GM21786 (cell line): ENCODE results near the gene PPP5C.
"Not testable (repeated sequence)": the region's sequence is repeated elsewhere in the genome, so short reads cannot be mapped to it uniquely, and the experiment has no call there.

Experiments
- ATAC-seq: cut with Tn5 transposase; IDR thresholded peaks from one replicate; pipeline ENCODE4 v1.9.1; 2021; ENCODE audit not compliant: unreplicated experiment

PPP5C gene

DNA sequence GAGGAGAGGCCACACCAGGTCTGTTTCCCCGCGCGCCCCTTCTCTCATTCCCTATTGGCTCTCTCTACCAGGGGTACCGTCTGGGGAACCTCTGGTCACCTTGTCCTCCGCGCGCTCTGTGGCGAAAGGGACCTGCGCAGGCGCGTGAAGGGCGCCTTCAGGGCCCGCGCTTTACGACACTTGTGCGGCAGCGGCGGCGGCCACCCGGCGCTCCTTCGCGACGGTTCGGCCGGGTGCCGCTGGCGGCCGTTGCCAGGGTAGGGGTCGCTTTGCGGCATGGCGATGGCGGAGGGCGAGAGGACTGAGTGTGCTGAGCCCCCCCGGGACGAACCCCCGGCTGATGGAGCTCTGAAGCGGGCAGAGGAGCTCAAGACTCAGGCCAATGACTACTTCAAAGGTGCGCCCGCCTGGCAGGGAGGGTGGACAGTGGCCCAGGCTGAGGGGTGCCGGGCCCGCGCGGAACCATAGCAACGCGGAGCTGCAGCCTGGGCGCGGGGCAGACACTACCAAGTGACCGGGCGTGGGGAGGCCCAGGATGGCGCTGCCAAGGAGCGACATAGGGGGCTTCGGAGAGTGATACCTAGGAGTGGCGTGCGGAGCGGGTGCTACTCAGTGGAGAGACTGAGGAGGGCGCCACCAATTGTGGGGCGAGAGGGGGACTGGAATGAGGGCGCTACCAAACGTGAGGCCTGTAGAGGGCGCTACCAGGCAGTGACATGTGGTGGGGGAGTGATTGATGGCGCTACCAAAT, at the start of gene PPP5C:
Gene PPP5C, plus strand, starts transcription at position 267 of the 751 bp plus-strand sequence. Its CDS starts 10 bp downstream, at position 277.
- peak; percentile 40 for ATAC-seq

DNA sequence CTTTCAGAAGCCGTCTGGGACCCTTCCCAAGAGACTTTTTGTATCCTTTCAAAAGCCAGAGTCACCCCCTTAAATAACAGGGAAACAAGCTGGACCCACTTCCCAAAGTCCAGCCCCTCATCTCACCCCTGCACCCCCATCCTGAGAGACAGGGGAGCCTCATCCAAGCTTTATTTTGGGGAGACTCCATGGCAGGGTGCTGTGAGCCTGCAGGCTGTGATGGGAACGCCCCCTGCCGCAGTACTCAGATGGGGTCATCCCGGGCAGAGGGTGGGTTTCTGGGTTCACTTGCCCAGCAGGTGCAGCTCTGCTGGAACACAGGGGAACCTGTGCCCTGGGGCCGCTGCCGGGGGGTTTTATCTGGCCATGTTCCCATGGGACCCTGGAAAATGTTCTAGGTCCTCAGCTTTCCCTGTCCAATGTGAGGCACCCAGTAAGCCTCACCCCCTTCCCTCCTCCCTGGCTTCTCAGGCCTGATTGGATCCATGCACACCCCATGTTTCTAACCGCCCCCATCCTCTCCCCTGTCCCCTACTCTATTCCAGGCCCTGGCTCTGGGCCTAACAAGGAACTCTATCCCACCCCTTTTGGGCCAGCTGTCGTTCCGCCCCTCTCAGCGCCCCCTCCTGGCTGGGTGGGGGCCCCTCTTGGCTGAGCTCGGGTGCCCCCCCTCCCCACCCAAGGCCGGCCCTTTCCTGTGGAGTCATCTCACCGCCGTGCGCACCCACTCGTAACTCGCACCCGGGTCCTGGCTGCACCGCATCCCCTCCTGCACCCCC, 49.0 kb upstream of the PPP5C start:
- no peak for ATAC-seq

GRCh38 chr19:46298479-46299003, 48.3 kb upstream of the PPP5C start:
- ATAC-seq, result no peak

DNA sequence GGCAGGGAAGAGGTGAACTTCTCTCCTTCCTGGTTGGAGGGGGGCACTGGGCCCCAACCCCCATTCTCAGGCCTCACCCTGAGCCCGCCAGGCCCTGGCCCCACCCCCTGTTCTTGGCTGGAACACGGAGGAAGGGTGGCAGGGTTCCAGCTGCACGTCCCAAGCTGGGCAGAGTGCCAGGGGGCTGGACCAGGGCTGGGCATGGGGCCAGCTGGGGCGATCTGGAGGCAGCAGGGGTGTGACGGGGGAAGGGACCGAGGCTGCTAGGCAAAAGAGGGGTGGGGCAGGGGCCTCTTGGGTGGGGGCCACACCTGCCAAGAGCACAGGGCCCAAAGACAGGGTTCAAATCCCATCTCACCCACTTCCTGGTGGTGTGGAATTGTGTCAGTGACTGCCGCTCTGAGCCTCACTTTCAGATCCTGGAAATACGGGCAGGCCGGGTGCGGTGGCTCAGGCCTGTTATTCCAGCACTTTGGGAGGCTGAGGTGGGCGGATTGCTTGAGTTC, 47.8 kb upstream of the PPP5C start:
- no peak for ATAC-seq

GRCh38 chr19:46299695-46300094, 47.2 kb upstream of the PPP5C start:
- ATAC-seq, result no peak

DNA sequence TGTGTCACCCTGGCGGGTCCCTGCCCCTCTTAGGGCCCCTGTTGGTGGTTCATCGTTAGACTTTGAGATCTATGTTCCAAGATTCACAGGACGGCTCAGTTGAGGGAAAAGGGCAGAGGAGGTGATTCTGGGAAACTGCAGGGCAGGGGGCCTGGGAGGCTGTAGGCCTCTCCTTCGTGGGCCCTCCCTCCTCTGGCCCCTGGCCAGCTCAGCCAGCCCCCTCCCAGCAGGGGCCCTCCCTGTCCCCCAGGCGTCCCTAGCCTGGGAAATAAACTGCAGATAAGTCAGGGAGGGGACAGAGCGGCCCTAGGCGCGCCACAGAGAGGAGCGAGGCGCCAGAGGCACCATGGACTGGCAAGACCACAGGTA, 43.6 kb upstream of the PPP5C start:
- no peak for ATAC-seq

GRCh38 chr19:46303691-46304397, 43.0 kb upstream of the PPP5C start:
- no peak for ATAC-seq

DNA sequence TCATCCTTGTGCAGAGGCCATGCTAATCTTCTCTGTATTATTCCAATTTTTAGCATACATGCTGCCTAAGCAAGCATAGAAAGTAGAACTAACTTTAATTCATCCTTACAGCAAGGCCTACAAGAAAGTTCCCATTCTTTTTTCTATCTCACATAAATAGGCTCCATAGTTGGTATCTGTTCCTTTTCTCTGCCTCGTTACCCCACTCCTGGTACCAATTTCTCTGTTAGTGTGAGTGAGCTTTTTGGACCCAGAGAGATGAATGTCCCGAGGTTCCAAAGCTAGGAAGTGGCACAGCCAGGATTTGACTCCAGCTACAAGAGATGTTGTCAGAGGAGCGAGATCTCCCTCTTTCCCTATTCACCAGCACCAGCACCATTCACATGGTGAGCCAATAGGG, 40.4 kb upstream of the PPP5C start:
- ATAC-seq, result no peak

- ATAC-seq, result no peak
These were observed 38.4 kb upstream of the PPP5C start for GRCh38 chr19:46308510-46308909.

DNA sequence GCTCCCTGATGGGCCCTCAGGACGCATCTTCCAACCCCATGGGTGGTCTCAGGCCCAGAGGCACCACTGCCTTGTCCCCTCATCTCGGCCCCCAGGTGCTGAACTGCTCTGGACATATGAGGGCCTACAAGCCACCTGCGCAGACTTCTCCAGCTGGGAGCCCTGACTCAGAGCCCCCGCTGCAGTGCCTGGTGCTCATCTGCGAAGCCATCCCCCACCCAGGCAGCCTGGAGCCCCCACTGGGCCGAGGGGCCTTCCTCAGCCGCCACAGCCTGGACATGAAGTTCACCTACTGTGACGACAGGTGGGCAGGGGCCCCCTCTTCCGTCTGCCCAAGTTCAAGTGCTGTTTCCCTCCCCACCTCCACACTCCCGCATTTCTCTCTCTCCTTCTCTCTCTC, 37.8 kb upstream of the PPP5C start:
- ATAC-seq, result no peak

- ATAC-seq, result no peak
These were observed 35.4 kb upstream of the PPP5C start for GRCh38 chr19:46311444-46311843.

GRCh38 chr19:46313540-46314469, 33.1 kb upstream of the PPP5C start:
- ATAC-seq, result not testable (repeated sequence)

GRCh38 chr19:46317339-46317738, 29.5 kb upstream of the PPP5C start:
- ATAC-seq, result no peak

DNA sequence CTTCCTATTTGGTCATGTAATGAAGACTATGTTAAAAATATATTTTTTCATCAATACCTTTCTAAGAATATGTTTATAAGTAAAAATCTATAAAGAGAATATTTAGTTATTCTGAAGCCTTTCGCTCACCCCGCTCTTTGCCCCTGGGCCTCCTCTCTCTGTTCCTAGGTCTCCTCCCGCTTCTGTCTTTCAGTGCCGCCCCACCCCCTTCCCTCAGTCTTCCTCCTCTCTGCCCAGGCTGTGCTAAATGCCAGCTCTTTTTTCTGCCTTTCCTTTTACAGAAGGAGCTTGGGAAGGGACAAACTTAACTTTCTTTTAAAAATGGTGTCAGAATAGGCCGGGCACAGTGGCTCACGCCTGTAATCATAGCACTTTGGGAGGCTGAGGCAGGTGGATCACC, 27.3 kb upstream of the PPP5C start:
- no peak for ATAC-seq

- ATAC-seq, result no peak
These were observed 26.3 kb upstream of the PPP5C start for GRCh38 chr19:46320559-46320958.

DNA sequence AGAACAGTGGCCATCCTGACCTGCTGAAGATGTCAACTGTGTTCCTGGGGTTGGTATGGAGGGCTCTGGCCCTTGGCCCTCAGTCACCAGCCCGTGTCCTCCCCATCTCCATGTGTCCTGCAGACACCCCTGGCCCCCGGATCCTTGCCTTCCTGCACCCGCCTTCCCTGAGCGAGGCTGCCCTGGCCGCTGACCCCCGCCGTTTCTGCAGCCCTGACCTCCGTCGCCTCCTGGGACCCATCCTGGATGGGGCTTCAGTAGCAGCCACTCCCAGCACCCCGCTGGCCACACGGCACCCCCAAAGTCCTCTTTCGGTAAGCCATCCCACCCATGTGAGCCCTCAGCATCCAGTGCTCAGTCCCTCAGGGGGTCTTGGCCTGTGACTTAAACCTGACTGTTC, 25.2 kb upstream of the PPP5C start:
- ATAC-seq, result no peak

- ATAC-seq, result not testable (repeated sequence)
These were observed 23.7 kb upstream of the PPP5C start for GRCh38 chr19:46323227-46323626.

DNA sequence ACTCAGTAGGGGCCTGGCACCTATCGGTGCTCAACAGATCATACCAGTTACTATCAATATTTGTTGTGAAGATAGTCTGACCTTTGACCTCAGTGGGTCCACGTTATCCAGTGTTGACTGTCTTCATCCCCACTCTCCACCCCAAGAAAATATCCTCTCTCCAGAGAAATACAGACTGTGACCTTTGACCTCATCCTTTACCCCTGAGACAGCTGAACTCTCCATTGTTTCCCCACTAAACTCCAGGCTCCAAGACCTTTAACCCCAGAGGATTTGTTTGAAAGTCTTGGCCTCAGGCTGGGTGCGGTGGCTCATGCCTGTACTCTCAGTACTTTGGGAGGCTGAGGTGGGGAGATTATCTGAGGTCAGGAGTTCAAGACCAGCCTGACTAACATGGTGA, 22.6 kb upstream of the PPP5C start:
- no peak for ATAC-seq

- no peak for ATAC-seq
These were observed 20.3 kb upstream of the PPP5C start for GRCh38 chr19:46326608-46327007.

GRCh38 chr19:46328079-46328478, 18.8 kb upstream of the PPP5C start:
- no peak for ATAC-seq
